H1 (cell line): ENCODE results near the gene SIK2. TPM values are rescaled to one million over a fixed set of nuclear protein-coding genes. Genes with fewer than 3 reads are reported as not detected.

Experiments
- CTCF ChIA-PET: fragments of 300-600 bp; sonication (Branson Sonifier 250); formaldehyde crosslinking; loops from one replicate; lab custom pipeline; 2021; ENCODE audit not compliant: partially characterized antibody; lab: Charles Lee
- POLR2A ChIA-PET: fragments of 300-600 bp; sonication (Branson Sonifier 250); formaldehyde crosslinking; loops from one replicate; lab custom pipeline; 2021; ENCODE audit warnings: inconsistent platforms; ENCODE audit not compliant: partially characterized antibody; lab: Charles Lee
- DNase-seq, 2 experiments: peaks; one replicate each; pipeline versions ENCODE4 v3.0.0 to v3.0.0-alpha.2; 2010 to 2022; ENCODE audit warnings: low spot score in 2 of 2, low read depth in 1 of 2, mixed read lengths in 1 of 2
- FAIRE-seq: peaks from 2 replicates; lab custom pipeline; 2011; peaks lifted over from hg19 to GRCh38; lab: Jason Lieb, UNC
- H2AFZ ChIP-seq: 2 replicates; pipeline ENCODE4 v1.8.1; 2012; ENCODE audit warnings: low read length, inconsistent platforms
- H2AK5ac ChIP-seq: 2 replicates; pipeline ENCODE4 v1.6.1; 2013; ENCODE audit warnings: low read depth, low read length
- H2BK120ac ChIP-seq: replicated peaks from 2 replicates; pipeline ENCODE3; 2013; ENCODE audit warnings: low read depth, low read length, inconsistent platforms
- H2BK12ac ChIP-seq: 2 replicates; pipeline ENCODE4 v1.6.1; 2013; ENCODE audit warnings: low read depth, low read length
- H2BK15ac ChIP-seq: 2 replicates; pipeline ENCODE4 v1.6.1; 2013; ENCODE audit warnings: low read length
- H2BK20ac ChIP-seq: 2 replicates; pipeline ENCODE4 v1.6.1; 2013; ENCODE audit warnings: low read length
- H2BK5ac ChIP-seq: 2 replicates; pipeline ENCODE4 v1.6.1; 2013; ENCODE audit warnings: low read depth, low read length
- H3K14ac ChIP-seq: 2 replicates; pipeline ENCODE4 v1.6.1; 2013; ENCODE audit warnings: inconsistent platforms; ENCODE audit not compliant: insufficient read length
- H3K18ac ChIP-seq: 2 replicates; pipeline ENCODE4 v1.6.1; 2013; ENCODE audit warnings: low read length; ENCODE audit errors: extremely low read depth
- H3K23ac ChIP-seq: 2 replicates; pipeline ENCODE4 v1.6.1; 2013; ENCODE audit warnings: inconsistent platforms; ENCODE audit not compliant: insufficient read length
- H3K23me2 ChIP-seq: 2 replicates; pipeline ENCODE4 v1.6.1; 2013; ENCODE audit warnings: low read depth, low read length
- H3K27ac ChIP-seq: 2 replicates; pipeline ENCODE4 v1.6.1; 2011; ENCODE audit warnings: low read depth, low read length, inconsistent platforms
- H3K27me3 ChIP-seq, 4 experiments: replicated peaks in 1 of 4; 1 replicate in 1 of 4; 2 replicates in 3 of 4; pipeline versions ENCODE4 v1.6.1 to v1.8.1; 2011 to 2013; ENCODE audit warnings: low read length in 3 of 4, mild to moderate bottlenecking in 3 of 4, inconsistent platforms in 2 of 4, mixed read lengths in 2 of 4, moderate library complexity in 1 of 4; ENCODE audit not compliant: control insufficient read depth in 3 of 4, insufficient read depth in 3 of 4; ENCODE audit errors: extremely low read depth in 1 of 4
- H3K36me3 ChIP-seq, 4 experiments: 2 replicates each; pipeline versions ENCODE4 v1.6.1 to v1.8.1; 2011 to 2013; ENCODE audit warnings: mild to moderate bottlenecking in 4 of 4, low read length in 3 of 4, moderate library complexity in 2 of 4, control low read depth in 1 of 4, inconsistent platforms in 1 of 4; ENCODE audit not compliant: insufficient read depth in 4 of 4, control insufficient read depth in 2 of 4
- H3K4ac ChIP-seq: replicated peaks from 2 replicates; pipeline ENCODE3; 2013; ENCODE audit warnings: low read length, low read depth, mixed read lengths, inconsistent platforms; ENCODE audit not compliant: insufficient read length
- H3K4me1 ChIP-seq, 4 experiments: replicated peaks in 1 of 4; 1 replicate in 1 of 4; 2 replicates in 3 of 4; pipeline versions ENCODE4 v1.6.1 to v1.8.1; 2011 to 2013; ENCODE audit warnings: low read length in 3 of 4, inconsistent platforms in 2 of 4, mixed read lengths in 1 of 4; ENCODE audit not compliant: insufficient read depth in 4 of 4, control insufficient read depth in 3 of 4
- H3K4me2 ChIP-seq, 2 experiments: 2 replicates each; pipeline versions ENCODE4 v1.6.1 to v1.8.1; 2011 to 2013; ENCODE audit warnings: low read depth in 2 of 2, low read length in 2 of 2, control low read depth in 1 of 2, inconsistent platforms in 1 of 2, mild to moderate bottlenecking in 1 of 2; ENCODE audit not compliant: insufficient read depth in 1 of 2
- H3K4me3 ChIP-seq, 4 experiments: fragments of 200-600, 300-600 bp in 1 of 4; sonication (generic), shearing (Covaris generic), sonication (Bioruptor Twin) in 1 of 4; 2 replicates each; pipeline versions ENCODE4 v1.5.1 to v1.8.1; 2011 to 2016; ENCODE audit warnings: low read length in 4 of 4, low read depth in 3 of 4, control low read depth in 2 of 4, inconsistent platforms in 2 of 4, mild to moderate bottlenecking in 2 of 4, mixed read lengths in 1 of 4, moderate library complexity in 1 of 4; ENCODE audit not compliant: insufficient read depth in 2 of 4; ENCODE audit errors: extremely low read depth in 1 of 4
- H3K56ac ChIP-seq: replicated peaks from 2 replicates; pipeline ENCODE3; 2013; ENCODE audit warnings: low read depth, mild to moderate bottlenecking, mixed read lengths, low read length, inconsistent platforms; ENCODE audit not compliant: insufficient read length
- H3K79me1 ChIP-seq: 2 replicates; pipeline ENCODE4 v1.6.1; 2013; ENCODE audit warnings: low read depth, low read length, control low read depth
- H3K79me2 ChIP-seq, 2 experiments: 2 replicates each; pipeline versions ENCODE4 v1.6.1 to v1.8.1; 2012 to 2013; ENCODE audit warnings: low read length in 2 of 2, mild to moderate bottlenecking in 2 of 2, inconsistent platforms in 1 of 2; ENCODE audit not compliant: insufficient read depth in 2 of 2, control insufficient read depth in 1 of 2
- H3K9ac ChIP-seq, 4 experiments: replicated peaks in 1 of 4; 1 replicate in 1 of 4; 2 replicates in 3 of 4; pipeline versions ENCODE4 v1.6.1 to v1.8.1; 2011 to 2013; ENCODE audit warnings: low read depth in 3 of 4, low read length in 3 of 4, control low read depth in 2 of 4, mild to moderate bottlenecking in 2 of 4, moderate library complexity in 2 of 4, inconsistent platforms in 1 of 4; ENCODE audit errors: extremely low read depth in 1 of 4
- H3K9me3 ChIP-seq, 2 experiments: 2 replicates each; pipeline versions ENCODE4 v1.6.1 to v1.8.1; 2012 to 2013; ENCODE audit warnings: mild to moderate bottlenecking in 2 of 2, moderate library complexity in 2 of 2, control low read depth in 1 of 2, inconsistent platforms in 1 of 2, low read depth in 1 of 2, low read length in 1 of 2, mixed read lengths in 1 of 2; ENCODE audit not compliant: insufficient read depth in 2 of 2
- H4K20me1 ChIP-seq, 2 experiments: replicated peaks in 1 of 2; 2 replicates each; pipeline versions ENCODE3 to v1.8.1; 2011 to 2013; ENCODE audit warnings: inconsistent platforms in 2 of 2, low read length in 2 of 2, mild to moderate bottlenecking in 1 of 2; ENCODE audit not compliant: insufficient read depth in 2 of 2, control insufficient read depth in 1 of 2
- H4K5ac ChIP-seq: 2 replicates; pipeline ENCODE4 v1.6.1; 2013; ENCODE audit warnings: low read length, low read depth, mixed read lengths, inconsistent platforms; ENCODE audit not compliant: insufficient read length
- H4K8ac ChIP-seq: 2 replicates; pipeline ENCODE4 v1.8.0; 2013; ENCODE audit warnings: mild to moderate bottlenecking, moderate library complexity, low read length, inconsistent platforms; ENCODE audit not compliant: insufficient read depth; ENCODE audit errors: extremely low read depth
- H4K91ac ChIP-seq: replicated peaks from 2 replicates; pipeline ENCODE3; 2013; ENCODE audit warnings: low read length, mixed read lengths, inconsistent platforms; ENCODE audit not compliant: insufficient read length
- SP4 ChIP-seq: IDR thresholded peaks from 2 replicates; pipeline ENCODE4 v1.6.1; 2012; ENCODE audit warnings: low read length, inconsistent platforms
- WGBS, 2 experiments: shearing (Covaris generic) in 1 of 2; methylation state at CpG; one replicate each; pipeline versions ENCODE4 v1.1.6 to v1.1.7; 2013 to 2015; ENCODE audit warnings: low lambda C conversion rate in 2 of 2, mixed read lengths in 2 of 2, inconsistent platforms in 1 of 2, low coverage in 1 of 2, missing lambda C conversion rate in 1 of 2; ENCODE audit not compliant: insufficient replicate concordance in 2 of 2, insufficient coverage in 1 of 2, insufficient read length in 1 of 2; ENCODE audit errors: extremely low coverage in 1 of 2, missing lambda C conversion rate in 1 of 2; 5-methylcytosine and 5-hydroxymethylcytosine counted together
- polyA plus RNA-seq, 7 experiments: library from polyadenylated mRNA; depleted of rRNA in 3 of 7; stranded (reverse) in 5 of 7; unstranded in 2 of 7; fragments of >200 nt in 5 of 7; fragments of 200-250 nt in 2 of 7; gene quantifications; 1 replicate in 5 of 7; 2 replicates in 1 of 7; 4 replicates in 1 of 7; pipeline versions ENCODE4 v1.2.1 to v1.2.3, GENCODE V29; 2011 to 2013; ENCODE audit warnings: missing spikeins in 2 of 7, mixed read lengths in 2 of 7
- total RNA-seq: library from RNA; stranded (reverse); fragmentation: NEBNext Ultra II Directional; extraction: Animal tissue kit (Norgen Biotek cat#: 25700); gene quantifications from 2 replicates; pipeline ENCODE4 v1.2.1, GENCODE V29; 2021
- TF ChIP-seq, protein P1 (sequence below), 3 experiments: IDR thresholded peaks; 1 replicate in 2 of 3; 2 replicates in 1 of 3; pipeline versions ENCODE4 v1.5.1 to v1.6.1; 2011; ENCODE audit warnings: low read length in 3 of 3, mild to moderate bottlenecking in 3 of 3, inconsistent platforms in 2 of 3, low read depth in 1 of 3, moderate library complexity in 1 of 3; ENCODE audit not compliant: insufficient read depth in 1 of 3; ENCODE audit errors: control extremely low read depth in 1 of 3

Gene SIK2
- total and polyA plus RNA-seq, 2 of the 8 experiments (the other 6 are each of a cell fraction or from before 2014, with no cell fraction given) = 8.8 to 11.2 TPM

DNA sequence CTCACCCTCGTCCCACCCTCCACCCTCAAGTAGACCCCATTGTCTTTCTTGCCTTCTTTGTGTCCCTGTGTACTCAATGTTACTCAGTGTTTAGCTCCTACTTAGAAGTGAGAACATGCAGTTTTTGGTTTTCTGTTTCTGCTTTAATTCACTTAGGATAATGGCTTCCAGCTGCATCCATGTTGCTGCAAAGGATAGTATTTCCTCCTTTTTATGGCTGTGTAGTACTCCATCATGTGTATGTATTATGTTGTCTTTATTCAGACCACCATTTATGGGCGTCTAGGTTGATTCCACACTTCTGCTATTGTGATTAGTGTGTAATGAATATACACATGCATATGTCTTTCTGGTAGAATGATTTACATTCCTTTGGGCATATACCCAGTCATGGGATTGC lies 73.6 kb downstream of the SIK2 start:
- H3K23me2 ChIP-seq = no peaks in the 10 kb centered on the region
- H3K14ac ChIP-seq = no peak overlapping the region
- H2BK12ac ChIP-seq = no peak overlapping the region
- no peak overlapping the region for H3K4me3 ChIP-seq
- H2BK15ac ChIP-seq = no peak overlapping the region
- H2BK5ac ChIP-seq = no peak overlapping the region
- no peaks in the 10 kb centered on the region for H3K36me3 ChIP-seq
- CTCF ChIA-PET = interaction anchor here (0.8 kb wide), 1 partner anchor 101 kb away, joined by 3 read pairs; no protein-coding TSS in a partner anchor
- H3K9ac ChIP-seq = no peak overlapping the region
- H3K79me1 ChIP-seq = no peaks in the 10 kb centered on the region
- H3K56ac ChIP-seq = no peak overlapping the region
- no peaks in the 10 kb centered on the region for H3K4me1 ChIP-seq
- no peak overlapping the region for H3K4ac ChIP-seq
- H3K4me2 ChIP-seq = no peak overlapping the region
- no peaks in the 10 kb centered on the region for H3K9me3 ChIP-seq
- no peak overlapping the region for H2AK5ac ChIP-seq
- H3K27ac ChIP-seq = no peak overlapping the region
- H4K91ac ChIP-seq = no peak overlapping the region
- H2BK20ac ChIP-seq = no peak overlapping the region
- H4K8ac ChIP-seq = no peak overlapping the region
- H2BK120ac ChIP-seq = no peak overlapping the region
- no peak overlapping the region for H3K18ac ChIP-seq
- DNase-seq (no peak), FAIRE-seq (no peak)
- no peak overlapping the region for H3K23ac ChIP-seq
- 80% methylated on average over 2 of the region's 2 CpGs; no CpG with 5 or more reads in 1 of the 2 experiments for WGBS, 2 experiments
- H4K5ac ChIP-seq = no peak overlapping the region
- TF ChIP-seq SP4 = no peak
- TF ChIP-seq, protein P1, sequence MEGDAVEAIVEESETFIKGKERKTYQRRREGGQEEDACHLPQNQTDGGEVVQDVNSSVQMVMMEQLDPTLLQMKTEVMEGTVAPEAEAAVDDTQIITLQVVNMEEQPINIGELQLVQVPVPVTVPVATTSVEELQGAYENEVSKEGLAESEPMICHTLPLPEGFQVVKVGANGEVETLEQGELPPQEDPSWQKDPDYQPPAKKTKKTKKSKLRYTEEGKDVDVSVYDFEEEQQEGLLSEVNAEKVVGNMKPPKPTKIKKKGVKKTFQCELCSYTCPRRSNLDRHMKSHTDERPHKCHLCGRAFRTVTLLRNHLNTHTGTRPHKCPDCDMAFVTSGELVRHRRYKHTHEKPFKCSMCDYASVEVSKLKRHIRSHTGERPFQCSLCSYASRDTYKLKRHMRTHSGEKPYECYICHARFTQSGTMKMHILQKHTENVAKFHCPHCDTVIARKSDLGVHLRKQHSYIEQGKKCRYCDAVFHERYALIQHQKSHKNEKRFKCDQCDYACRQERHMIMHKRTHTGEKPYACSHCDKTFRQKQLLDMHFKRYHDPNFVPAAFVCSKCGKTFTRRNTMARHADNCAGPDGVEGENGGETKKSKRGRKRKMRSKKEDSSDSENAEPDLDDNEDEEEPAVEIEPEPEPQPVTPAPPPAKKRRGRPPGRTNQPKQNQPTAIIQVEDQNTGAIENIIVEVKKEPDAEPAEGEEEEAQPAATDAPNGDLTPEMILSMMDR (IDR thresholded peaks at IDR 0.05; ENCODE audit: control extremely low read depth in 1 of 3, insufficient read depth in 1 of 3, low read depth in 1 of 3, low read length in 3 of 3) = no peak
- H3K27me3 ChIP-seq = no peaks in the 10 kb centered on the region
- H4K20me1 ChIP-seq = no peaks in the 10 kb centered on the region
- POLR2A ChIA-PET = no interaction called here
- no peaks in the 10 kb centered on the region for H3K79me2 ChIP-seq
- H2AFZ ChIP-seq = no peak overlapping the region
